HPDE6-E6E7 (cell line): ENCODE data around the gene SPATA31E1.
"Not testable (repeated sequence)": the region's sequence is repeated elsewhere in the genome, so short reads cannot be mapped to it uniquely, and the experiment has no call there.

Source experiments
- DNase-seq: peaks from one replicate; pipeline ENCODE4 v3.0.0; 2011; ENCODE audit warnings: missing footprints; ENCODE audit errors: extremely low spot score

SPATA31E1 gene

GRCh38 chr9:87924851-87925250 lies 42.2 kb downstream of the SPATA31E1 start:
- DNase-seq, result not testable (repeated sequence)

- DNase-seq, result not testable (repeated sequence)
These were observed 46.5 kb downstream of the SPATA31E1 start for GRCh38 chr9:87929152-87929551.

GRCh38 chr9:87934444-87934843 lies 51.8 kb downstream of the SPATA31E1 start:
- DNase-seq, result not testable (repeated sequence)

- not testable (repeated sequence) for DNase-seq
These were observed 54.7 kb downstream of the SPATA31E1 start for GRCh38 chr9:87937352-87937751.

- DNase-seq, result not testable (repeated sequence)
These were observed 55.2 kb downstream of the SPATA31E1 start for GRCh38 chr9:87937918-87938317.

- DNase-seq, result not testable (repeated sequence)
These were observed 55.7 kb downstream of the SPATA31E1 start for GRCh38 chr9:87938336-87938735.
